HG03354 (cell line): Measurements from ENCODE around the gene HPN.
"Not testable (repeated sequence)": the region's sequence is repeated elsewhere in the genome, so short reads cannot be mapped to it uniquely, and the experiment has no call there.

Source experiments
- ATAC-seq: cut with Tn5 transposase; IDR thresholded peaks from one replicate; pipeline ENCODE4 v1.9.1; 2021; ENCODE audit warnings: mild to moderate bottlenecking; ENCODE audit not compliant: unreplicated experiment, poor library complexity, severe bottlenecking

The HPN gene

GRCh38 chr19:35025969-35026368 is 15.6 kb upstream of the HPN start:
- no peak for ATAC-seq

- ATAC-seq, result no peak
Observed at GRCh38 chr19:35026418-35026817, 15.1 kb upstream of the HPN start.

GRCh38 chr19:35027009-35027408 is 14.5 kb upstream of the HPN start:
- no peak for ATAC-seq

- ATAC-seq, result no peak
Observed at GRCh38 chr19:35027851-35028599, 13.5 kb upstream of the HPN start.

- not testable (repeated sequence) for ATAC-seq
Observed at GRCh38 chr19:35028600-35028885, 13.0 kb upstream of the HPN start.

- ATAC-seq, result not testable (repeated sequence)
Observed at GRCh38 chr19:35029275-35029736, 12.2 kb upstream of the HPN start.

GRCh38 chr19:35029737-35030256 is 11.7 kb upstream of the HPN start:
- no peak for ATAC-seq

GRCh38 chr19:35030257-35031071 is 11.1 kb upstream of the HPN start, which contains the start of gene SCN1B:
SCN1B (plus strand) TSS chr19:35030470; CDS start chr19:35030821, 351 bp downstream.
- ATAC-seq, result no peak

- no peak for ATAC-seq
Observed at GRCh38 chr19:35031072-35031881, 10.2 kb upstream of the HPN start.

- ATAC-seq, result no peak
Observed at GRCh38 chr19:35032356-35032865, 9.1 kb upstream of the HPN start.

- no peak for ATAC-seq
Observed at GRCh38 chr19:35033067-35034004, 8.2 kb upstream of the HPN start.

- no peak for ATAC-seq
Observed at GRCh38 chr19:35034005-35034502, 7.5 kb upstream of the HPN start.

- ATAC-seq, result no peak
Observed at GRCh38 chr19:35034588-35035382, 6.7 kb upstream of the HPN start.

GRCh38 chr19:35037716-35038622 is 3.6 kb upstream of the HPN start:
- peak; percentile 63 for ATAC-seq

- ATAC-seq, result no peak
Observed at GRCh38 chr19:35038623-35039512, 2.7 kb upstream of the HPN start.
